IPS-11a (cell line): ENCODE measurements around the gene AUTS2.
"Not testable (repeated sequence)": the region's sequence is repeated elsewhere in the genome, so short reads cannot be mapped to it uniquely, and the experiment has no call there.

Source experiments
- H3K4me3 ChIP-seq: one replicate; pipeline ENCODE4 v1.5.1; 2013; ENCODE audit warnings: low read depth, low read length, control low read depth

The AUTS2 gene

GRCh38 chr7:69782917-69783684 is 184.8 kb downstream of the AUTS2 start:
- H3K4me3 ChIP-seq = no peak overlapping the region

- not testable (repeated sequence) for H3K4me3 ChIP-seq
Measured at GRCh38 chr7:69786130-69786529, 187.9 kb downstream of the AUTS2 start.

GRCh38 chr7:69786730-69787395 is 188.6 kb downstream of the AUTS2 start:
- no peak overlapping the region for H3K4me3 ChIP-seq

- H3K4me3 ChIP-seq = no peak overlapping the region
Measured at GRCh38 chr7:69787736-69788431, 189.6 kb downstream of the AUTS2 start.

- H3K4me3 ChIP-seq = no peak overlapping the region
Measured at GRCh38 chr7:69789563-69789962, 191.3 kb downstream of the AUTS2 start.

GRCh38 chr7:69790977-69791724 is 192.9 kb downstream of the AUTS2 start:
- H3K4me3 ChIP-seq = no peak overlapping the region

GRCh38 chr7:69791739-69792138 is 193.5 kb downstream of the AUTS2 start:
- H3K4me3 ChIP-seq = no peak overlapping the region

- no peak overlapping the region for H3K4me3 ChIP-seq
Measured at GRCh38 chr7:69795932-69796331, 197.7 kb downstream of the AUTS2 start.

- H3K4me3 ChIP-seq = no peak overlapping the region
Measured at GRCh38 chr7:69796416-69796815, 198.1 kb downstream of the AUTS2 start.

- no peak overlapping the region for H3K4me3 ChIP-seq
Measured at GRCh38 chr7:69799048-69799697, 200.9 kb downstream of the AUTS2 start.

GRCh38 chr7:69799990-69800389 is 201.7 kb downstream of the AUTS2 start:
- no peak overlapping the region for H3K4me3 ChIP-seq

GRCh38 chr7:69800495-69800894 is 202.2 kb downstream of the AUTS2 start:
- no peak overlapping the region for H3K4me3 ChIP-seq

GRCh38 chr7:69801729-69802682 is 203.7 kb downstream of the AUTS2 start:
- no peak overlapping the region for H3K4me3 ChIP-seq

GRCh38 chr7:69803699-69804516 is 205.6 kb downstream of the AUTS2 start:
- H3K4me3 ChIP-seq = no peak overlapping the region

GRCh38 chr7:69804962-69805361 is 206.7 kb downstream of the AUTS2 start:
- H3K4me3 ChIP-seq = no peak overlapping the region

GRCh38 chr7:69808391-69808790 is 210.1 kb downstream of the AUTS2 start:
- H3K4me3 ChIP-seq = no peak overlapping the region

GRCh38 chr7:69811476-69812308 is 213.4 kb downstream of the AUTS2 start:
- no peak overlapping the region for H3K4me3 ChIP-seq

GRCh38 chr7:69812756-69813155 is 214.5 kb downstream of the AUTS2 start:
- H3K4me3 ChIP-seq = no peak overlapping the region
